ENCODE data around the gene WWOX. TPM values are rescaled to one million over a fixed set of nuclear protein-coding genes. Genes with fewer than 3 reads are reported as not detected.

Gene WWOX
- total RNA-seq, 1 experiment from 2014 or later = 28.3 TPM

DNA sequence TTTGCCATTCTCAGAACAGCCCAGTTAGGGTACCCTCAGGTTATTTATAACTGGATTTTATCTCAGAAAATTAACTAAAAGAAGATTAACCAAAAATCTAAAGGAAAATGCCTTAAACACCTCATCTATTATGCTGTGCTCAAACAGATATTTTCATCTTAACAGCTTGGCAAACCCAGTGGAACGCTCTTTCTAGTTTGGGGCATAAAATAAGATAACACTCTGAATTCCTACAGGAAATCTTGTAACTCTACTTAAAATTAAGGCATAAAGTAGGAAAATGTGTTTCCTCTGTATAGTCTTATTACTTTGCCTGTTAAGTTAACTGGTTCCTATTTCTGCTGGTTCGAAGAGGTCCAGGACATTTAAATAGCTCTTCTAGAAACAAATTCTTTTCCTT, 777.2 kb downstream of the WWOX start:
- no peak overlapping the region for H3K4me2 ChIP-seq (ENCODE audit: low read length)
- no peaks in the 10 kb centered on the region for H3K4me1 ChIP-seq (ENCODE audit: insufficient read depth, low read length)
- H3K27ac ChIP-seq (ENCODE audit: low read length) = no peak overlapping the region
- H3K9ac ChIP-seq (ENCODE audit: low read length) = no peak overlapping the region
- no peak for DNase-seq
- no peaks in the 10 kb centered on the region for H3K27me3 ChIP-seq (ENCODE audit: low read length)
- no TSS peak for BruUV-seq (replicated peaks)
- CTCF ChIA-PET = no interaction called here
- POLR2A ChIA-PET (ENCODE audit: unreplicated experiment) = no interaction called here
- H3K36me3 ChIP-seq (ENCODE audit: low read depth, low read length) = no peaks in the 10 kb centered on the region
- no peaks in the 10 kb centered on the region for H3K79me2 ChIP-seq (ENCODE audit: low read length)
- intact Hi-C loops (cut with micrococcal nuclease) = no loop called here
- no peak overlapping the region for H3K4me3 ChIP-seq (ENCODE audit: low read length)
- H3F3A ChIP-seq (ENCODE audit: low read length, unreplicated experiment) = no peaks in the 10 kb centered on the region
- H3K9me2 ChIP-seq (replicated peaks; ENCODE audit: low read length) = no peaks in the 10 kb centered on the region
- H2AFZ ChIP-seq (ENCODE audit: low read length) = no peak overlapping the region
- no peaks in the 10 kb centered on the region for H3K9me3 ChIP-seq (ENCODE audit: low read length)
- no peaks in the 10 kb centered on the region for H4K20me1 ChIP-seq (ENCODE audit: low read length)
- no peak for TF ChIP-seq EZH2 (IDR thresholded peaks at IDR 0.05; ENCODE audit: low read length, unreplicated experiment)
- TF ChIP-seq CTCF (conservative IDR thresholded peaks at IDR 0.05; ENCODE audit: low read depth, low read length) = no peak
- no peak for TF ChIP-seq EZH2phosphoT487 (IDR thresholded peaks at IDR 0.05; ENCODE audit: borderline replicate concordance, low read length)
- no peak for ATAC-seq

DNA sequence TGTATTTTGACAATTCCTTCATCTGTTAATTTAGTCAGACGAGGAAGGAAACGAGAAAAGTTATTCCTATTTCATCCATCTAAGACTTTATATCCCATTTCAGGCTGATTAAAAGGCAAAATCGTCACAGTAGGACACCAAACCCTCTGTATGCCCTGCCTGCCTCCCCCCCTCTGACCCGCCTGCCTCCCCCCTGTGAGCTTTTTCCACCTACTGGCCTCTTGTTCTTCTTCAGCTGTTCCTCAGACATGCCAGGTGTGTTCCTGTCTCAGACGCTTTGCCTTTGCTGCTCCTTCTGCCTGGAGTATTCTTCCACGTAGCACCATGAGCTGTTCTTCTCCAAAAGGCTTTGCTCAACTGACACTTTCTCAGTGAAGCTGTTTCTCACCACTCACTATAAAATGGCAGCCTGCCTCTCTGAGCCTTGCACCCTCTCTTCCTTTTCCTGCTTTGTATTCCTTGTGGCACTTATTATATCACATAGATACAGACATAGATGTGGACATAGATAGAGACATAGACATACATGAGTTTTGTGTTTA, 777.7 kb downstream of the WWOX start:
- ATAC-seq (no peak), DNase-seq (no peak)
- ChIA-PET CTCF (no interaction called here), POLR2A (ENCODE audit: unreplicated experiment) (no interaction called here)
- intact Hi-C loops (cut with micrococcal nuclease) = no loop called here
- BruUV-seq (replicated peaks) = no TSS peak
- Histone ChIP-seq H3K9me2 (replicated peaks; ENCODE audit: low read length) (no peaks in the 10 kb centered on the region), H3K27ac (ENCODE audit: low read length) (no peak overlapping the region), H3K27me3 (ENCODE audit: low read length) (no peaks in the 10 kb centered on the region), H4K20me1 (ENCODE audit: low read length) (no peaks in the 10 kb centered on the region), H3K9me3 (ENCODE audit: low read length) (no peaks in the 10 kb centered on the region), H3K4me3 (ENCODE audit: low read length) (no peak overlapping the region), H3K79me2 (ENCODE audit: low read length) (no peaks in the 10 kb centered on the region), H3K36me3 (ENCODE audit: low read depth, low read length) (no peaks in the 10 kb centered on the region), H3K9ac (ENCODE audit: low read length) (no peak overlapping the region), H3K4me1 (ENCODE audit: insufficient read depth, low read length) (no peaks in the 10 kb centered on the region), H3F3A (ENCODE audit: low read length, unreplicated experiment) (no peaks in the 10 kb centered on the region), H3K4me2 (ENCODE audit: low read length) (no peak overlapping the region), H2AFZ (ENCODE audit: low read length) (no peak overlapping the region)
- no peak for TF ChIP-seq CTCF (conservative IDR thresholded peaks at IDR 0.05; ENCODE audit: low read depth, low read length)
- no peak for TF ChIP-seq EZH2 (IDR thresholded peaks at IDR 0.05; ENCODE audit: low read length, unreplicated experiment)
- no peak for TF ChIP-seq EZH2phosphoT487 (IDR thresholded peaks at IDR 0.05; ENCODE audit: borderline replicate concordance, low read length)

DNA sequence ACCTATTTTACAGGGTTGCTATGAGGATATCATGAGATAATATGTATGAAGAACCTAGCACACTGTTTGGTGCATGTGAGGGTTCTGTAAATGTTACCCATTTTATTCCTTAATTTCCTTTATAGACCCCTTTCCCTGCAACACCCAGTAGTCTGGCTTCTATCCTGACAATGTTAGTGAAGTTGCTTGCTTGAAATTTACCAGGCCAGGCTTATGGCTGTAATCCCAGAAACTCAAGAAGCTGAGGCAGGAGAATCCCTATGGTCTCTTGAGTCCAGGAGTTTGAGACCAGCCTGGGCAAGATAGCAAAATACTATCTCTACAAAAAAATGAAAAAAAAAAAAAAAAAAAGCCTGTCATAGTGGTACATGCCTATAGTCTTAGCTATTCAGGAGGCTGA, 779.1 kb downstream of the WWOX start:
- H3K27ac ChIP-seq (ENCODE audit: low read length) = no peak overlapping the region
- no peaks in the 10 kb centered on the region for H3K27me3 ChIP-seq (ENCODE audit: low read length)
- POLR2A ChIA-PET (ENCODE audit: unreplicated experiment) = no interaction called here
- DNase-seq = no peak
- no peaks in the 10 kb centered on the region for H3K79me2 ChIP-seq (ENCODE audit: low read length)
- H2AFZ ChIP-seq (ENCODE audit: low read length) = no peak overlapping the region
- no peak overlapping the region for H3K9ac ChIP-seq (ENCODE audit: low read length)
- CTCF ChIA-PET = no interaction called here
- no peaks in the 10 kb centered on the region for H3F3A ChIP-seq (ENCODE audit: low read length, unreplicated experiment)
- no peaks in the 10 kb centered on the region for H3K4me1 ChIP-seq (ENCODE audit: insufficient read depth, low read length)
- TF ChIP-seq EZH2phosphoT487 (IDR thresholded peaks at IDR 0.05; ENCODE audit: borderline replicate concordance, low read length) (no peak), EZH2 (IDR thresholded peaks at IDR 0.05; ENCODE audit: low read length, unreplicated experiment) (no peak), CTCF (conservative IDR thresholded peaks at IDR 0.05; ENCODE audit: low read depth, low read length) (no peak)
- no peak for ATAC-seq
- no peaks in the 10 kb centered on the region for H4K20me1 ChIP-seq (ENCODE audit: low read length)
- H3K9me3 ChIP-seq (ENCODE audit: low read length) = no peaks in the 10 kb centered on the region
- H3K9me2 ChIP-seq (replicated peaks; ENCODE audit: low read length) = no peaks in the 10 kb centered on the region
- BruUV-seq (replicated peaks) = no TSS peak
- H3K4me3 ChIP-seq (ENCODE audit: low read length) = no peak overlapping the region
- no peak overlapping the region for H3K4me2 ChIP-seq (ENCODE audit: low read length)
- no peaks in the 10 kb centered on the region for H3K36me3 ChIP-seq (ENCODE audit: low read depth, low read length)
- intact Hi-C loops (cut with micrococcal nuclease) = no loop called here
